Activated naive CD4-positive, alpha-beta T cell treated with anti-CD3 and anti-CD28 coated beads, Interleukin-2, amount 10 ng/mL, durations not matched to agents 7 days and 5 days (primary cell): ENCODE results near the gene LGI4.

ENCODE experiments used
- CTCF ChIA-PET: fragments of 350-600 bp; sonication (Branson Sonifier 250); formaldehyde crosslinking; loops from one replicate; lab custom pipeline; 2021; ENCODE audit warnings: antibody characterized with exemption; lab: Charles Lee
- DNase-seq: peaks from one replicate; pipeline ENCODE4 v3.0.0-alpha.2; 2020
- H3K27ac Mint-ChIP-seq: one replicate; pipeline ENCODE4 v1.8.0; 2021; ENCODE audit warnings: mild to moderate bottlenecking, moderate library complexity, mixed read lengths
- H3K27me3 Mint-ChIP-seq: one replicate; pipeline ENCODE4 v1.8.0; 2021; ENCODE audit warnings: mild to moderate bottlenecking, mixed read lengths
- H3K36me3 Mint-ChIP-seq: one replicate; pipeline ENCODE4 v1.8.0; 2021; ENCODE audit warnings: mixed read lengths
- H3K4me1 Mint-ChIP-seq: one replicate; pipeline ENCODE4 v1.8.0; 2021; ENCODE audit warnings: mixed read lengths
- H3K4me3 Mint-ChIP-seq: one replicate; pipeline ENCODE4 v1.8.0; 2021; ENCODE audit warnings: mild to moderate bottlenecking, moderate library complexity, mixed read lengths
- H3K9me3 Mint-ChIP-seq: one replicate; pipeline ENCODE4 v1.8.0; 2021; ENCODE audit warnings: mixed read lengths

Gene LGI4

GRCh38 chr19:35079826-35080225 is 55.0 kb downstream of the LGI4 start:
- no peak overlapping the region for H3K27ac Mint-ChIP-seq
- H3K9me3 Mint-ChIP-seq: no peaks in the 10 kb centered on the region
- no peak overlapping the region for H3K4me3 Mint-ChIP-seq
- CTCF ChIA-PET: interaction anchor here (0.8 kb wide), 1 partner anchor 13 kb away, joined by 3 read pairs; no protein-coding TSS in a partner anchor
- H3K4me1 Mint-ChIP-seq: no peaks in the 10 kb centered on the region
- peaks cover 20% of the 10 kb centered on the region for H3K27me3 Mint-ChIP-seq
- H3K36me3 Mint-ChIP-seq: no peaks in the 10 kb centered on the region
- DNase-seq: no peak

- H3K4me3 Mint-ChIP-seq: no peak overlapping the region
- no peak for DNase-seq
- H3K36me3 Mint-ChIP-seq: no peaks in the 10 kb centered on the region
- CTCF ChIA-PET: no interaction called here
- H3K9me3 Mint-ChIP-seq: no peaks in the 10 kb centered on the region
- H3K27ac Mint-ChIP-seq: no peak overlapping the region
- no peaks in the 10 kb centered on the region for H3K4me1 Mint-ChIP-seq
- H3K27me3 Mint-ChIP-seq: peaks cover 20% of the 10 kb centered on the region
Observed at GRCh38 chr19:35077411-35078223, 57.2 kb downstream of the LGI4 start.

- Mint-ChIP-seq H3K9me3 (no peaks in the 10 kb centered on the region), H3K4me3 (no peak overlapping the region), H3K27me3 (peaks cover 20% of the 10 kb centered on the region), H3K36me3 (no peaks in the 10 kb centered on the region), H3K4me1 (no peaks in the 10 kb centered on the region), H3K27ac (no peak overlapping the region)
- CTCF ChIA-PET: no interaction called here
- DNase-seq: no peak
Observed at GRCh38 chr19:35076657-35077056, 58.2 kb downstream of the LGI4 start.

- CTCF ChIA-PET: no interaction called here
- DNase-seq: no peak
- H3K4me1 Mint-ChIP-seq: no peaks in the 10 kb centered on the region
- H3K9me3 Mint-ChIP-seq: no peaks in the 10 kb centered on the region
- H3K4me3 Mint-ChIP-seq: no peak overlapping the region
- peaks cover 20% of the 10 kb centered on the region for H3K27me3 Mint-ChIP-seq
- H3K27ac Mint-ChIP-seq: no peak overlapping the region
- H3K36me3 Mint-ChIP-seq: no peaks in the 10 kb centered on the region
Observed at GRCh38 chr19:35076026-35076370, 58.9 kb downstream of the LGI4 start.

GRCh38 chr19:35075202-35076025 is 59.4 kb downstream of the LGI4 start:
- CTCF ChIA-PET: no interaction called here
- H3K36me3 Mint-ChIP-seq: no peaks in the 10 kb centered on the region
- H3K27me3 Mint-ChIP-seq: peaks cover 23% of the 10 kb centered on the region
- DNase-seq: no peak
- no peak overlapping the region for H3K27ac Mint-ChIP-seq
- peaks cover 2% of the 10 kb centered on the region for H3K9me3 Mint-ChIP-seq
- no peaks in the 10 kb centered on the region for H3K4me1 Mint-ChIP-seq
- H3K4me3 Mint-ChIP-seq: no peak overlapping the region
